Neuronal stem cell (in vitro differentiated cells): Measurements from ENCODE around the gene CCDC27.
"Not testable (repeated sequence)": the region's sequence is repeated elsewhere in the genome, so short reads cannot be mapped to it uniquely, and the experiment has no call there.

ENCODE experiments used
- DNase-seq: peaks from one replicate; pipeline ENCODE4 v3.0.0-alpha.2; 2013; ENCODE audit warnings: low spot score
- H2AFZ ChIP-seq: one replicate; pipeline ENCODE4 v1.6.1; 2013; ENCODE audit warnings: mild to moderate bottlenecking, low read length, inconsistent platforms
- H2AK5ac ChIP-seq: 2 replicates; pipeline ENCODE4 v1.6.1; 2013; ENCODE audit warnings: low read depth, mild to moderate bottlenecking, inconsistent platforms, low read length, moderate library complexity, mixed read lengths
- H2BK120ac ChIP-seq: 2 replicates; pipeline ENCODE4 v1.6.1; 2013; ENCODE audit warnings: low read depth, mild to moderate bottlenecking, inconsistent platforms, low read length, moderate library complexity, mixed read lengths
- H2BK12ac ChIP-seq: one replicate; pipeline ENCODE4 v1.6.1; 2013; ENCODE audit warnings: low read length, inconsistent platforms
- H2BK15ac ChIP-seq: 2 replicates; pipeline ENCODE4 v1.6.1; 2013; ENCODE audit warnings: mild to moderate bottlenecking, low read length, inconsistent platforms, mixed read lengths
- H2BK5ac ChIP-seq: one replicate; pipeline ENCODE4 v1.6.1; 2013; ENCODE audit warnings: inconsistent platforms, mild to moderate bottlenecking, low read length, moderate library complexity
- H3K14ac ChIP-seq: one replicate; pipeline ENCODE4 v1.6.1; 2013; ENCODE audit warnings: low read length, inconsistent platforms
- H3K18ac ChIP-seq: 2 replicates; pipeline ENCODE4 v1.6.1; 2013; ENCODE audit warnings: low read length, inconsistent platforms
- H3K23ac ChIP-seq: 2 replicates; pipeline ENCODE4 v1.6.1; 2013; ENCODE audit warnings: low read depth, mild to moderate bottlenecking, mixed read lengths, low read length, inconsistent platforms; ENCODE audit not compliant: poor library complexity
- H3K27ac ChIP-seq: replicated peaks from 3 replicates; pipeline ENCODE4 v1.5.1; 2013; ENCODE audit warnings: low read length, inconsistent platforms
- H3K27me3 ChIP-seq, 3 experiments: 2 replicates each; pipeline ENCODE4 v1.6.1; 2013; ENCODE audit warnings: low read length in 3 of 3, mild to moderate bottlenecking in 2 of 3, inconsistent platforms in 1 of 3, low read depth in 1 of 3, mixed read lengths in 1 of 3, moderate library complexity in 1 of 3; ENCODE audit not compliant: control insufficient read depth in 3 of 3, insufficient read depth in 3 of 3
- H3K36me3 ChIP-seq, 2 donors: replicated peaks in 1 of 2; 2 replicates each; pipeline ENCODE4 v1.6.1; 2013; ENCODE audit warnings: low read length in 2 of 2; ENCODE audit not compliant: control insufficient read depth in 2 of 2, insufficient read depth in 2 of 2
- H3K4ac ChIP-seq: 2 replicates; pipeline ENCODE4 v1.6.1; 2013; ENCODE audit warnings: inconsistent platforms, mild to moderate bottlenecking, low read length, moderate library complexity
- H3K4me1 ChIP-seq, 2 donors: 1 replicate in 1 of 2; 2 replicates in 1 of 2; pipeline ENCODE4 v1.6.1; 2013; ENCODE audit warnings: low read length in 2 of 2, low read depth in 1 of 2; ENCODE audit not compliant: control insufficient read depth in 2 of 2, insufficient read depth in 1 of 2
- H3K4me2 ChIP-seq: one replicate; pipeline ENCODE4 v1.6.1; 2013; ENCODE audit warnings: mild to moderate bottlenecking, low read length, inconsistent platforms; ENCODE audit not compliant: insufficient read depth, poor library complexity, severe bottlenecking
- H3K4me3 ChIP-seq, 2 donors: 2 replicates each; pipeline ENCODE4 v1.5.1; 2013; ENCODE audit warnings: low read length in 2 of 2, mild to moderate bottlenecking in 2 of 2, inconsistent platforms in 1 of 2, moderate library complexity in 1 of 2
- H3K79me1 ChIP-seq: one replicate; pipeline ENCODE4 v1.6.1; 2013; ENCODE audit warnings: low read depth, mild to moderate bottlenecking, inconsistent platforms, low read length, moderate library complexity
- H3K9ac ChIP-seq: one replicate; pipeline ENCODE4 v1.6.1; 2013; ENCODE audit warnings: mild to moderate bottlenecking, low read depth, low read length, inconsistent platforms; ENCODE audit not compliant: poor library complexity
- H3K9me3 ChIP-seq, 2 donors: replicated peaks in 1 of 2; 2 replicates each; pipeline versions ENCODE3 to v1.6.1; 2013; ENCODE audit warnings: low read length in 2 of 2, mild to moderate bottlenecking in 2 of 2, inconsistent platforms in 1 of 2, low read depth in 1 of 2, mixed read lengths in 1 of 2, moderate library complexity in 1 of 2; ENCODE audit not compliant: control insufficient read depth in 2 of 2, insufficient read depth in 1 of 2
- H4K8ac ChIP-seq: one replicate; pipeline ENCODE4 v1.6.1; 2013; ENCODE audit warnings: low read depth, mild to moderate bottlenecking, inconsistent platforms, low read length, moderate library complexity
- H4K91ac ChIP-seq: one replicate; pipeline ENCODE4 v1.6.1; 2013; ENCODE audit warnings: low read length, low read depth, mild to moderate bottlenecking, inconsistent platforms; ENCODE audit not compliant: poor library complexity
- WGBS, 2 donors: extraction: QIAGEN DNeasy Blood & Tissue Kit; methylation state at CpG; one replicate each; pipeline ENCODE4 v1.1.7; 2013; ENCODE audit warnings: missing lambda C conversion rate in 2 of 2, mixed read lengths in 1 of 2; ENCODE audit not compliant: insufficient read length in 2 of 2, insufficient replicate concordance in 1 of 2; ENCODE audit errors: extremely low coverage in 2 of 2; 5-methylcytosine and 5-hydroxymethylcytosine counted together

Gene CCDC27

GRCh38 chr1:3799976-3800685, 47.9 kb downstream of the CCDC27 start:
- Histone ChIP-seq H4K91ac (no peak overlapping the region), H3K4me2 (no peak overlapping the region), H2BK12ac (no peak overlapping the region), H3K27me3 (no peaks in the 10 kb centered on the region), H2BK5ac (no peak overlapping the region), H2AFZ (no peak overlapping the region), H3K9ac (peak overlapping the region; percentile 51), H4K8ac (no peak overlapping the region), H2BK120ac (no peak overlapping the region), H3K18ac (no peak overlapping the region), H3K14ac (no peak overlapping the region), H3K9me3 (peaks cover 0 to 10% of the 10 kb centered on the region in 2 donors), H3K4me1 (peaks cover 6 to 9% of the 10 kb centered on the region in 2 donors), H2AK5ac (peak overlapping the region; percentile 22), H2BK15ac (no peak overlapping the region), H3K79me1 (peaks cover 8% of the 10 kb centered on the region), H3K36me3 (no peaks in the 10 kb centered on the region), H3K4me3 (no peak overlapping the region), H3K4ac (no peak overlapping the region), H3K27ac (no peak overlapping the region), H3K23ac (no peak overlapping the region)
- no CpG with 5 or more reads among the region's 11 CpGs for WGBS, 2 donors
- DNase-seq = no peak

DNA sequence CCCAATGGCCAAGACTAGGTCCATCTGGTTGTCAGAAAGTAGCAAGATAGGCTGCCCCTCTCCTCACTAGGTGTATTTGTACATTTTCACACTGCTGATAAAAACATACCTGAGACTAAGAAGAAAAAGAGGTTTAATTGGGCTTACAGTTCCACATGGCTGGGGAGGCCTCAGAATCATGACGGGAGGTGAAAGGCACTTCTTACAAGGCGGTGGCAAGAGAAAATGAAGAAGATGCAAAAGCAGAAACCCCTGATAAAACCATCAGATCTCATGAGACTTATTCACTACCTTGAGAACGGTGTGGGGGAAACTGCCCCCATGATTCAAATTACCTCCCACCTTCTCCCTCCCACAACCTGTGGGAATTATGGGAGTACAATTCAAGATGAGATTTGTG, 48.5 kb downstream of the CCDC27 start:
- H4K8ac ChIP-seq, H4K91ac ChIP-seq, H2AK5ac ChIP-seq, H3K4me1 ChIP-seq, H3K4me2 ChIP-seq, H3K36me3 ChIP-seq, H3K23ac ChIP-seq, H3K27me3 ChIP-seq, H3K18ac ChIP-seq, H2BK15ac ChIP-seq, H3K4ac ChIP-seq, H2BK120ac ChIP-seq, H3K9me3 ChIP-seq, H3K79me1 ChIP-seq, H2AFZ ChIP-seq, H3K14ac ChIP-seq, H2BK12ac ChIP-seq, H3K27ac ChIP-seq, H3K9ac ChIP-seq, H3K4me3 ChIP-seq, DNase-seq, H2BK5ac ChIP-seq: not testable (repeated sequence)
- WGBS, 2 donors = no CpG with 5 or more reads among the region's 3 CpGs

GRCh38 chr1:3803905-3804626, 51.8 kb downstream of the CCDC27 start:
- H3K27me3 ChIP-seq = no peaks in the 10 kb centered on the region
- no peak overlapping the region for H4K91ac ChIP-seq
- no peak overlapping the region for H4K8ac ChIP-seq
- no peak overlapping the region for H2BK12ac ChIP-seq
- H2BK120ac ChIP-seq = no peak overlapping the region
- H3K23ac ChIP-seq = no peak overlapping the region
- no CpG with 5 or more reads among the region's 19 CpGs for WGBS, 2 donors
- H3K4ac ChIP-seq = no peak overlapping the region
- H2AFZ ChIP-seq = peak overlapping the region; percentile 49
- H3K4me1 ChIP-seq = peaks cover 0 to 2% of the 10 kb centered on the region in 2 donors
- H2AK5ac ChIP-seq = no peak overlapping the region
- no peaks in the 10 kb centered on the region for H3K79me1 ChIP-seq
- no peak overlapping the region for H3K4me2 ChIP-seq
- H3K4me3 ChIP-seq = no peak overlapping the region
- H3K9ac ChIP-seq = no peak overlapping the region
- no peaks in the 10 kb centered on the region for H3K36me3 ChIP-seq
- no peak overlapping the region for H2BK5ac ChIP-seq
- H3K14ac ChIP-seq = no peak overlapping the region
- H2BK15ac ChIP-seq = no peak overlapping the region
- no peak overlapping the region for H3K18ac ChIP-seq
- no peak overlapping the region for H3K27ac ChIP-seq
- peaks cover 5 to 12% of the 10 kb centered on the region in 2 donors for H3K9me3 ChIP-seq
- DNase-seq = no peak

DNA sequence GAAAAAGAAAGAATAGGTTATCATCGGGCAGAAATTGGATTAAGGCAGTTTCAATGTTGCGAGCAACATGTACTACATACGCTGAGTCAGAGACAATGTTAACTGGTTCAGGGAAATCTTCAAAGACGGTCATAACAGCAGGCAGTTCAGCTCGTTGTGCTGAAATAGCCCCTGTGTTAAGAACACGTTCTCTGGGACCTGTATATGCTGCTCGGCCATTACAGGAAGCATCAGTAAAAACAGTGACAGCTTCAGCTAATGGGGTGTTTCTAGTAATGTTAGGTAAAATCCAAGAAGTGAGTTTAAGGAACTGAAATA, 52.3 kb downstream of the CCDC27 start:
- H3K79me1 ChIP-seq, H2BK15ac ChIP-seq, H3K4me2 ChIP-seq, H3K18ac ChIP-seq, H3K27me3 ChIP-seq, H2BK12ac ChIP-seq, H3K14ac ChIP-seq, H4K8ac ChIP-seq, H3K23ac ChIP-seq, H2BK5ac ChIP-seq, H2AK5ac ChIP-seq, H2AFZ ChIP-seq, H3K9ac ChIP-seq, H3K4me1 ChIP-seq, H2BK120ac ChIP-seq, H3K36me3 ChIP-seq, H3K4ac ChIP-seq, H3K4me3 ChIP-seq, H4K91ac ChIP-seq, DNase-seq, H3K27ac ChIP-seq: not testable (repeated sequence)
- no CpG with 5 or more reads among the region's 7 CpGs for WGBS, 2 donors
- peaks cover 5 to 12% of the 10 kb centered on the region in 2 donors for H3K9me3 ChIP-seq
